Lower lobe of right lung (tissue), 2 donors: ENCODE data around the gene TMEM245. TPM values are rescaled to one million over a fixed set of nuclear protein-coding genes. Genes with fewer than 3 reads are reported as not detected.

Experiments
- ATAC-seq, 2 donors: fragments of 200-7000 bp; cut with Tn5 transposase; one replicate each; pipeline ENCODE4 v1.9.1; 2020 to 2022; ENCODE audit warnings: mild to moderate bottlenecking in 2 of 2, moderate library complexity in 2 of 2
- DNase-seq: peaks from one replicate; pipeline ENCODE4 v3.0.0-alpha.2; 2020
- H3K27ac ChIP-seq: fragments of 200-600 bp; one replicate; pipeline ENCODE4 v1.8.0; 2022
- H3K27me3 ChIP-seq: fragments of 200-600 bp; one replicate; pipeline ENCODE4 v1.8.0; 2022; ENCODE audit warnings: low read depth
- H3K36me3 ChIP-seq: fragments of 200-600 bp; one replicate; pipeline ENCODE4 v1.8.0; 2022; ENCODE audit warnings: mild to moderate bottlenecking
- H3K4me1 ChIP-seq: fragments of 200-600 bp; one replicate; pipeline ENCODE4 v1.8.0; 2022
- H3K4me3 ChIP-seq: fragments of 200-600 bp; one replicate; pipeline ENCODE4 v1.8.0; 2022; ENCODE audit warnings: mild to moderate bottlenecking
- H3K9me3 ChIP-seq: fragments of 200-600 bp; one replicate; pipeline ENCODE4 v1.8.0; 2022
- intact Hi-C: fragments of 100-400 bp; cut with DNase I; formaldehyde crosslinking; loops from one replicate; pipeline ENCODE4 v1.11.0; 2022
- total RNA-seq: library from RNA; stranded (reverse); fragmentation: NEBNext Ultra II Directional; extraction: Animal tissue kit (Norgen Biotek cat#: 25700); gene quantifications from one replicate; pipeline ENCODE4 v1.2.1, GENCODE V29; 2021
- TF ChIP-seq, protein P1 (sequence below): fragments of 200-600 bp; IDR thresholded peaks from one replicate; pipeline ENCODE4 v1.8.0; 2022; ENCODE audit warnings: antibody characterized with exemption, mild to moderate bottlenecking
- donor health status: DM: no; HTN: yes; CAD: no; lungs with severe emphysema.

The TMEM245 gene
- total RNA-seq, 1 donor from 2014 or later, result 85.7 TPM

DNA sequence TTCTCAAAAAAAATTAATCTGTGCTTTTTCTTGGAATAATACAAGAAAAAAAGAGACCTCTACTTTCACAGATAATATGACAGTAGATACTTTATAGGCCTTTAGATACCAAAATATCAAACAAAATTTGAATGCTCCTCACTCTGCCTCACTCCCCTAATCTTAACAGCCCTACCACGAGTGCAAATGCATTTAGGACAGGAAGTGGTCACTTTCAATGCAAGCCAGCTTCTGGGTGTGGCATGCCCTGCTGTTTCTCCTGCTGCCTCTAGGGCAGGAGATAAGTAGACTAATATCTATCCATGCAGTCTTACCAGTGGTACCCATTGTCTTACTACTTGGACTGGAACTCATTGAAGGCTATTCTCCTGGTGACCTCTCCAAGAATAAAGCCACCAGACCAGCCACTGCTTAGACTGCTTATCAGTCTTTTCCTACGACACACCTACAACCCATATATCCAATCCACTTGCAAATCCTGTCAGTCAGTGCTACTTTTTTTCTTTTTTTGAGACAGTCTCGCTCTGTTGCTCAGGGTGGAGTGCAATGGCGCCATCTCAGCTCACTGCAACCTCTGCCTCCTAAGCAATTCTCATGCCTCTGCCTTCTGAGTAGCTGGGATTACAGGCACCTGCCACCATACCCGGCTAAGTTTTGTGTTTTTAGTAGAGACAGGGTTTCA is 24.3 kb upstream of the TMEM245 start:
- TF ChIP-seq, protein P1, sequence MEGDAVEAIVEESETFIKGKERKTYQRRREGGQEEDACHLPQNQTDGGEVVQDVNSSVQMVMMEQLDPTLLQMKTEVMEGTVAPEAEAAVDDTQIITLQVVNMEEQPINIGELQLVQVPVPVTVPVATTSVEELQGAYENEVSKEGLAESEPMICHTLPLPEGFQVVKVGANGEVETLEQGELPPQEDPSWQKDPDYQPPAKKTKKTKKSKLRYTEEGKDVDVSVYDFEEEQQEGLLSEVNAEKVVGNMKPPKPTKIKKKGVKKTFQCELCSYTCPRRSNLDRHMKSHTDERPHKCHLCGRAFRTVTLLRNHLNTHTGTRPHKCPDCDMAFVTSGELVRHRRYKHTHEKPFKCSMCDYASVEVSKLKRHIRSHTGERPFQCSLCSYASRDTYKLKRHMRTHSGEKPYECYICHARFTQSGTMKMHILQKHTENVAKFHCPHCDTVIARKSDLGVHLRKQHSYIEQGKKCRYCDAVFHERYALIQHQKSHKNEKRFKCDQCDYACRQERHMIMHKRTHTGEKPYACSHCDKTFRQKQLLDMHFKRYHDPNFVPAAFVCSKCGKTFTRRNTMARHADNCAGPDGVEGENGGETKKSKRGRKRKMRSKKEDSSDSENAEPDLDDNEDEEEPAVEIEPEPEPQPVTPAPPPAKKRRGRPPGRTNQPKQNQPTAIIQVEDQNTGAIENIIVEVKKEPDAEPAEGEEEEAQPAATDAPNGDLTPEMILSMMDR, result peak; percentile 24
- H3K4me3 ChIP-seq, result no peak overlapping the region
- peak in 1 of 2 donors; percentile 48 for ATAC-seq
- DNase-seq, result no peak
- no peaks in the 10 kb centered on the region for H3K9me3 ChIP-seq
- no peaks in the 10 kb centered on the region for H3K36me3 ChIP-seq
- intact Hi-C loops, result no loop called here
- no peaks in the 10 kb centered on the region for H3K27me3 ChIP-seq
- no peak overlapping the region for H3K27ac ChIP-seq
- no peaks in the 10 kb centered on the region for H3K4me1 ChIP-seq

GRCh38 chr9:109141375-109141774 is 21.6 kb upstream of the TMEM245 start:
- no peak for DNase-seq
- intact Hi-C loops, result no loop called here
- no peaks in the 10 kb centered on the region for H3K9me3 ChIP-seq
- TF ChIP-seq, protein P1, result no peak
- no peaks in the 10 kb centered on the region for H3K4me1 ChIP-seq
- no peaks in the 10 kb centered on the region for H3K36me3 ChIP-seq
- no peak for ATAC-seq
- no peak overlapping the region for H3K4me3 ChIP-seq
- H3K27ac ChIP-seq, result no peak overlapping the region
- H3K27me3 ChIP-seq, result no peaks in the 10 kb centered on the region

DNA sequence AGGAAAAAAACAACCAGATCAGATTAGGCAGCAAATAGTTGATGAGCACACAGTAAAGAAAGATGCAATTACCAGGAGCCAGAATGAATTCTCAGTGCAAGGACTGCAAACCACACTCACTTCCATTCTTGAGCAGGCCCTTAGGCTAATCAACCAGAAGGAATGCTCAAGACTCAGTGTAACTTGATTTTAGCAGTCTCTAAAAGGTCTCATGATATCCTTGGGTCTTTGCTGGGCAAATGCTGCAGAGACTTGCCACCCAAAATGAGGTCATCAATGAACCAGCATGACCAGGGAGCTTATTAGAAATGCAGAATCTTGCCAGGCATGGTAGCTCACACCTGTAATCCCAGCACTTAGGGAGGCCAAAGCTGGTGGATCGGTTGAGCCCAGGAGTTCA is 20.1 kb upstream of the TMEM245 start:
- DNase-seq (no peak), ATAC-seq (no peak)
- Histone ChIP-seq H3K27me3 (no peaks in the 10 kb centered on the region), H3K27ac (no peak overlapping the region), H3K9me3 (no peaks in the 10 kb centered on the region), H3K4me3 (no peak overlapping the region), H3K4me1 (no peaks in the 10 kb centered on the region), H3K36me3 (no peaks in the 10 kb centered on the region)
- intact Hi-C loops, result no loop called here
- TF ChIP-seq, protein P1, result no peak

DNA sequence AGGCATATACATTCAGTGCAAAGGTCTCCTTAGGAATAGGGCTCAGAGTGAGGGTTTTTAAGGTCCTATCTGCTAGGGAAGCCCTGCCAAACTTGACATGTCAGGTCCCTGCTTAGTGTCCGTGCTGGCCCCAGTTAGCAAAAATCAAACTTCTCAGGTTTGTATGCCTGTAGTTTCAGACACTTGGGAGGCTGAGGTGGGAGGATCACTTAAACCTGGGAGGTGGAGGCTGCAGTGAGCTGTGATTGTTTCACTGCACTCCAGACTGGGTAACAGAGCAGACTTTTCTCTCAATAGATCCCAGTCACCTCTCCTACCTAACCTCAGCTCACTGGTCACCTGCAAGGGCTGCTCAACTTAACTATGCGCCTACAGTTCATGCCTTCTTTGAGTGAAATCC is 18.7 kb upstream of the TMEM245 start:
- no peaks in the 10 kb centered on the region for H3K36me3 ChIP-seq
- ATAC-seq (no peak), DNase-seq (no peak)
- no peaks in the 10 kb centered on the region for H3K27me3 ChIP-seq
- intact Hi-C loops, result no loop called here
- H3K4me3 ChIP-seq, result no peak overlapping the region
- TF ChIP-seq, protein P1, result no peak
- no peak overlapping the region for H3K27ac ChIP-seq
- H3K9me3 ChIP-seq, result no peaks in the 10 kb centered on the region
- no peaks in the 10 kb centered on the region for H3K4me1 ChIP-seq

- no peak for DNase-seq
- no peak for ATAC-seq
- Histone ChIP-seq H3K36me3 (no peaks in the 10 kb centered on the region), H3K27me3 (no peaks in the 10 kb centered on the region), H3K4me3 (no peak overlapping the region), H3K27ac (no peak overlapping the region), H3K4me1 (no peaks in the 10 kb centered on the region), H3K9me3 (no peaks in the 10 kb centered on the region)
- intact Hi-C loops, result no loop called here
- TF ChIP-seq, protein P1, result no peak
These were observed 14.4 kb upstream of the TMEM245 start for GRCh38 chr9:109134167-109134578.
